GM18867 (cell line): ENCODE results near the gene RNPEP.
A peak's percentile ranks its signal among the peaks of the same experiment; 100 is the strongest.
"Not testable (repeated sequence)": the region's sequence is repeated elsewhere in the genome, so short reads cannot be mapped to it uniquely, and the experiment has no call there.

Experiments used
- ATAC-seq: cut with Tn5 transposase; IDR thresholded peaks from one replicate; pipeline ENCODE4 v1.9.1; 2021; ENCODE audit warnings: mild to moderate bottlenecking, moderate library complexity; ENCODE audit not compliant: unreplicated experiment

RNPEP gene

GRCh38 chr1:202034149-202034682, 51.8 kb downstream of the RNPEP start:
- no peak for ATAC-seq

DNA sequence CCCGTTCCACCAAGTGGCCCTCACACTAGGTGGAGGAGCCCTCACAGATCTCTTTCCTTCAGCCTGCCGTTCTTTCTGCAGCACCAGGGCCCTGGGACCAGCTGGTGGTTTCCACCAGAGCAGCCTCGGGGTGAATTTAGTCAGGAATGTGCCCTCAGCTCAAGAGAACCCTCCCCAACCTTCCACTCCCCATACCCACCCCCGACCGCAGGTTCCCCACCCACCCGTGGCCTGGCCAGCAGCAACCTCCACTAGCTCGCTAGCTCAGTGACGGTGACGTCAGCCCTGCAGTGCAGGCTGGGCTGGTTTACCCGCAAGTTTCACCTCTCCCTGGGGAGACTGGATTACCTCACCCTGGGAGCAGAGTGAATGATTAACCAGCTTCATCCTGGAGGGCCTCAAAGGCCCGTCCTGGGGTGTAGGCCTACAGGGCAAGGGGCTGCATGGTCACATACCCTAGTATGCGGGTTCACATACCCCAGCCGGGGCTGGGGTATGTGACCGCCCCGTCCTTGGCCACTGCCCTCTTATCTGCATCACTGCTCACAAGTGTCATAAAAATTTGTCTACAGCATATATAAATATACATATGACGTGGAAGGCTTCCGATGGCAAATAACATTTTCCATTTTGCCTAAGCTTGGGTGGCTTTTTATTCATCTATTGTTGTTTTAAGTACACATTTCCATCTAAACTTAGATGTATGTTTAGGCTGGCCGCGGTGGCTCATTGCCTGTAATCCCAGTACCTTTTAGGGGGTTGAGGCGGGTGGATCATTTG, 52.4 kb downstream of the RNPEP start:
- peak; percentile 69 for ATAC-seq

DNA sequence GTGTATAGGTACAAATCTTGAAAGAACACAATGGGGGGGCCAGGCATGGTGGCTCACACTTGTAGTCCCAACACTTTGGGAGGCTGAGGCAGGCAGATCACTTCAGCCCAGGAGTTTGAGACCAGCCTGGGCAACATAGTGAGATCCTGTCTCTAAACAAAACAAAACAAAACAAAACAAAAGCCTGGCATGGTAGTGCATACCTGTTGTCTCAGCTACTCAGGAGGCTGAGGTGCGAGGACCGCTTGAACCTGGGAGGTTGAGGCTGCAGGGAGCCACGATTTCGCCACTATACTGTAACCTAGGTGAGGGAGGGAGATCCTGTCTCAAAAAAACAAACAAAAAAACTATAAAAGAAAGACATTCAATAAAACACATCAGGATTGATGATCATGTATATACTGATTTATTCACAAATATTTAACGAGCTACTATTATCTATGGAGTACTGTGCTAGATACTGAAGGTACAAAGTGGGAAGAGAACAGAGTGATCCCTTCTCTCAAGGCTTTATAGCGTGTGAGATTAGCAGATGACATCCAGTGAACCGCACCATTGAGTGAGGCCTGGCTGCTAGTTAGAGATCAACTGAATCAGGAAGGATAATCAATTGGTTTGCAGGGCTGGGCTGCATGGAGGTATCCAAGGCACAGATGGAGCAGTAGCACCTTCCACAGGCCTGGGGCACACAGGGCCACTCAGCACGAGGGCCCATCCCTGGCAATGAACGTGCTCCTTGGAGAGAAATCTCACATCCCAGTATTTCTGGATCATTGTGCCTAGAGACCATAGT, 54.3 kb downstream of the RNPEP start:
- ATAC-seq: no peak

DNA sequence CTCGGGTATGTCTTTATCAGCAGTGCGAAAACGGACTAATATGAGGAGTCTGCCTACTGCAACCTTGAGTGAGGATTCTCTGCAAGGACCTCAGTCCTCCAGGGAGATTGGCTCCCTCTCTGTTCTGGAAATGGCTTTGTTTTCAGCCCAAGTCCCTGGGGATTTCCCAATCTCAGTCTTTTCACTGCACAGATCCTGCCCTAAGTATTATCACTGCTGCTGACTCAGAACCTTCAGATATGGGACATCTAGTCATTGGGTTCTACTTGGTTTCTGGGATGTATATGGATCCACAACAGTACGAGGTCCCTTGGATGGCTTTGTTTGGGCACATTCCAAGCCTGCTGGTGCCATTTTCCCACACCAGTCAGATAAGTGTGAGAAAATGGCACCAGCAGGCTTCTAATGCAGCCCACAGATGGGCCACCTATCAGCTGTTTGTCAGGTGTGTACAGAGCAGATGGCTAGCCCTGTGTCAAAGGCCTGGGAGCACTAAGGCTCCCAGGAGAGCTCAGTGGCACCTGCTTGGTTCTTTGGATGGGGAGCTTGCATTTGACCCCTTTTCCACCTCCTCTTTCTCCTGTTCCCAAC, 55.4 kb downstream of the RNPEP start:
- no peak for ATAC-seq

DNA sequence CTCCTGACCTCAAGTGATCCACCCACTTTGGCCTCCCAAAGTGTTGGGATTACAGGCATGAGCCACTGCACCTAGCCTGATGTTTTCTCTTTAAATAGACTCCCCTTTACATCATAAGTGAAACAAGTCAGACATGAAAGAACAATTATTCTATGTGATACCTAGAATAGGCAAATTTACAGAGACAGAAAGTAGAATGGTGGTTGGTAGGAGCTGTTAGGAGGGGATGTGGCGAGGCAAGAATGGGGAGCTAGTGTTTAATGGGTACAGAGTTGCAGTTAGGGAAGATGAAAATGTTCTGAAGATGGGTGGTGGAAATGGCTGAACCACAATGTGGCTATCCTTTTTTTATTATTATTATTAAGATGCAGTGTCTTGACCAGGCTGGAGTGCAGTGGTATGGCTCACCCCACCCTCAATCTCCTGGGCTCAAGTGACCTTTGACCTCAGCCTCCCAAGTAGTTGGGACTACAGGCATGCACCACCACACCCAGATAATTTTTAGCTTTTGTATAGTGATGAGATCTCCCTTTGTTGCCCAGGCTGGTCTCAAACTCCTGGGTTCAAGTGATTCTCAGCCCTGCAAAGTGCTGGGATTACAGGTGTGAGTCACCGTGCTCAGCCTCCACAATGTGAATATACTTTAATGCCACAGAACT, 56.4 kb downstream of the RNPEP start:
- peak; percentile 59 for ATAC-seq

- ATAC-seq: no peak
Observed at GRCh38 chr1:202045705-202046104, 63.3 kb downstream of the RNPEP start.

DNA sequence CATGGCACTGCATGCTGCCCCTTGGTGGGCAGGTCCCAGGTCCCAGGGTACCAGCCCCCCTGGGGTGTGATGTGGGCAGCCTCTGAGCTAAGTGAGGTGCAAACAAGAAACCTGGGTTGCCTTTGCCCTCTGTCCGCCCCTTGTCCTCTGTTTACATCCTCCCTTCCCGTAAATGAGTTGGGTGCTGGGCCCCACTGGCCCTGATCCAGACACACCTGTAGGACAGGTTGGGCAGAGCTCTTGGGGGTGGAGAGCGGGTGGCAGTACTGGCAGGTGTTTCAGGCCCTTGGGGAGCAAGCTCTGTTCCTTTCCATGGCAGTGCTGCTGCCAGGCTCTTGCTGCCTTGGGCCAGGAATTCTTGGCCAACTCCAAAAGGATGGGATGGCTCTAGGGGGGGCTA, 63.8 kb downstream of the RNPEP start:
- ATAC-seq: no peak

DNA sequence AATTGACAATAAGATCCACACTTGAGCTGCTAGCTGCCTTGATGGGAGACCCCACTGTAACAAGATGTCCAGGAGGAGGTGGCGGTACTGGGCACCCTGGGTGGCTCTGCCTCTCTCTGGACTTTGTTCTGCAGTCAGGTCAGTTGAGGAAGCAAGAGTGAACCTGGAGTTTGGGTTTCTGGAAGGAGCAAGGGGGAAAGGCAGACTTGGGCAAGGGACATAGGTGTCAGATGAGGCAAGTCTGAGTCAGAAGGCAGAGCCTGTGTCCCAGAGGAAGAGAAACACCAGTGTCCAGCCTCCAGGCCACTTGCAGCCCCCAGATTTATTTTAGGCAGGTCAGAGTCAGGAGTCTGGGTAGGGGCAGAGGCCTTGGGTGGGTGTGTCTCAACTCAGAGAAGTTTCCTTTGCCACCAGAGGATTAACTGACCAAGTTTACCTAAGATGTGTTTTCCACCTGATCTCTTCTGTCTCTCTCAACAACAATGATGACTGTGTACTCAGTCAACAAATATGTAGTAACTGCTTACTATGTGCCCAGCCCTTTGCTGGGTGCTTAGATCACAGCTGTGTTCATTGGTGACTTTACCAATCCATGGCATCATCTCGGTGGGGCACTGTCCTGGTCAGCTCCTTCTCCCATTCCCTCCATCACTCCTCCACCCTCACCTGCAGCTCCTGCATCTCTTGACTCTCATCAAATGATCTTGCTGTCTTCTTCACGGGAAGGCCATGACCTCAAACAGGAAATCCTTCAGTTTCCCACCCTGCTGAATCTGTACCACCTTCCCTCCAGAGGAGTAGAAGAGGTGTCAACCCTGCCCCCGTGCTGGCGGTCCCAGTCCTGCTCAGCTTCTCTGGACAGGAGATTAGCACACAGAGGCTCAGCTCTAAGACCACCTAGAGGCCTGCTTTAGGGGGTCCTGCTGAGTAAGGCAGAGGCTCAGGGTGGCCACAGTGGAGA, 64.6 kb downstream of the RNPEP start:
- no peak for ATAC-seq

DNA sequence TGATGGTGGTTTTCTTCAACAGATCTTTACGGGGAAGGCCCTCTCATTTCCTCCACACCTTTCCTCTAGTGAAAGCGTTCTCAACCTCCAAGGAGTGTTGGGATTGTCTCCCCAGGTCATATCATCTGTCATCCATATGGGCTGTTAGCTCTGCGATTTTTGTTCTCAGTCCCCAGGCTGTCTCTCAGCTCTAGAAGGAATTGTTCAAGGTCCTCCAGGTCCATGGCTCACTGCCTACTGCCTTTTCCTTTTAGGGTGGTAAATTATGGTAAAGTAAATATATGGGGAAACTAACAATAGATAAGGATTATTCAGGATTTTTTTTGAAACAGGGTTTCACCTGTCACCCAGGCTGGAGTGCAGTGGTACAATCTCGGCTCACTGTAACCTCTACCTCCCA, 65.5 kb downstream of the RNPEP start:
- no peak for ATAC-seq

DNA sequence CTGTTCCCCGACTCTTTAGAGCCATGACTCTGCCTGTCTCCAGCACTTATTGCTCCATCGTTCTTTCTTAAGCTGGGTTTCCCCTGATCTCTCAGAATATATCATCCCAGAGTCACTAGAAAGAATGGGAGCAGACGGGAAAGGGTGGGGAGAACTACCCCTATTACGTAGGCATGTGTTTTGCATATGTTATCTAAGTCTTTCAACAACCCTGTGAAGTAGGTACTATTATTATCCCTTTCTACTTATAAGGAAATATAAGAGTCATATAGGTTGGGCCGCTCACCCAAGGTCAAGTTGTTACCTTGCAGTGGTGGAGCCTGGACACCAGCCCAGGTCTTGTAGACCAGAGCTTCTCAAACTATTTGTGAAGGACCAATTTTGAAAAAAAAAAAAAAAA, 66.7 kb downstream of the RNPEP start:
- ATAC-seq: no peak

DNA sequence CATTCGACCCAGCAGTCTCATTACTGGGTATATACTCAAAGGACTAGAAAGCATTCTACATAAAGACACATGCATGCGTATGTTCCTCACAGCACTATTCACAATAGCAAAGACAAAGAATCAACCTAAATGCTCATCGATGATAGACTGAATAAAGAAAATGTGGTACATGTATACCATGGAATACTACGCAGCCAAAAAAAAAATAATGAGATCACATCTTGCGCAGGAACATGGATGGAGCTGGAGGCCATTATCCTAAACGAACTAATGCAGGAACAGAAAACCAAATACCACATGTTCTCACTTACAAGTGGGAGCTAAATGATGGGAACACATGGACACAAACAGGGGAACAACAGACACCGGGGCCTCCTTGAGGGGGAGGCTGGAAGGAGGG, 71.6 kb downstream of the RNPEP start:
- no peak for ATAC-seq

GRCh38 chr1:202054673-202055072, 72.2 kb downstream of the RNPEP start:
- ATAC-seq: not testable (repeated sequence)
